CD4-positive, alpha-beta T cell treated with Interleukin-17A for 1 hour (primary cell): ENCODE measurements around the gene ERN1.
A peak's percentile ranks its signal among the peaks of the same experiment; 100 is the strongest.

Experiments
- DNase-seq: peaks from one replicate; pipeline ENCODE4 v3.0.0-alpha.2; 2020

ERN1 gene

DNA sequence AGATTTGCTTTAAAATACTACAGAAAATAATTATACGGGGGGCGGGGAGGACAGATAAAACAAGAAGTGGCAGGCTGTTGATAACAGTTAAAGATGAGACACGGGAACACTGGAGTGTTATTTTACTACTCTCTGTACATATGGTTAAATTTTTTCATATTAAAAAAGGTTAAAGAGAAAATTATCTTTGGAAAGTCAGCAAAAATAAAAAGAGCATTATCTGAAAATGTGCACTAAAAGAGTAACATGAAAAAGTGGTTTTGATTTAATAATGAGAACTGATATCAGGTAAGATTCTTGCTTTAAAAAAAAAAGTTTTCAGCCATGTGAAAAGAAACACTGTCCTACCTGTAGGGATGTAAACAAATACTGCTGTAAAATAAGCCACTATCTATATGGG is 46.9 kb downstream of the ERN1 start:
- no peak for DNase-seq

GRCh38 chr17:64081802-64082799 is 47.8 kb downstream of the ERN1 start:
- peak; percentile 74 for DNase-seq

GRCh38 chr17:64080174-64080618 is 49.7 kb downstream of the ERN1 start:
- no peak for DNase-seq

GRCh38 chr17:64077379-64077778 is 52.6 kb downstream of the ERN1 start:
- no peak for DNase-seq

GRCh38 chr17:64075913-64076312 is 54.0 kb downstream of the ERN1 start:
- no peak for DNase-seq

DNA sequence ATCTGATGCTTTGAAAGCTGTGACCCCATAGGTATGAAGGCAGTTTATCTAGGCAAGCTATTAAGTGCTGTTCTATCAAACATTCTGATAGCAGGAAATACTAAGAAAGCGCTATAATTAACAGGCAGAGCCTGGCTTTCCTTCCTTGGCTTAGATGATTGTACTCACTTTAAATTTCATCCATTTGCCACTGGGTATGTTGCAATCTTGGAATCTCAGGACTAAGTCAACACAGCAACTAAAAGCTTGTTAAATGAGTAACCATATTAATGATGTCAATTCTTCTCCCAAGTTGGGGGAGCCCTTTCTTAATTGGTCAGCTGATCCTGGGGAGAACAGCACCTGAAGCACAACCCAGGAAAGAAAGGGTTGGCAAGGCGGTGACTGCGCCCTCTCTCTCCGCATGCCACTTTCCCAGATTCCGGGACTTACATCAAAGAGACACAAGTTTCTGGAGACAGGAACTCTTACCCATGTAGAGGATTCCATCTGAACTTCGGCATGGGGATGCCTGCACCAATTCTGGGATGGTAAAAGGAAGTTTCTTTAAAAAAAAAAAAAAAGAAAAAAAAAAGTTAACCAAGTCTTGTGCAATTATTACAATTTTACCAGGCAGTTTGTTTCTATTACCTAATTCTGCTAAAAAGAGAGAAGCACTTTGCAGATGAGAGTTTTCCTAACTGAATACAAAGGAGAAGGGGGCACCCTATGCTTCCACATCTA is 55.1 kb downstream of the ERN1 start:
- no peak for DNase-seq

- no peak for DNase-seq
Observed at GRCh38 chr17:64073771-64074703, 55.9 kb downstream of the ERN1 start.

DNA sequence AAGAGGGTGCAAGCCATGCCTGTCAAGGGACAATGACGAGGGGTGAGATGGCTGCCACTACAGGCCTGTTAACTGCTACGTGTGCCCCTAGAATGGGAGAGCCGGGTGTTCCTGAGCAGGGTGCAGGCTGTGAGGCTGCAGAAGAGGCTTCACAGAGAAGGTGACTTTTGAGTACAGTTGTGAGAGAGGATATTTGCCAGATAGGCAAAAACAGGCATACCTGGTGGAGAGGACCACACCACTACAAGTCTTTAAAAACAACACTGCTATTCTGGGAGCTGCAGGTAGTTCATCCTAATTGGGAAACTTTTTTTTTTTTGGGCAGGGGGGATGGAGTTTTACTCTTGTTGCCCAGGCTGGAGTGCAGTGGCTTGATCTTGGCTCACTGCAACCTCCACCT is 58.8 kb downstream of the ERN1 start:
- DNase-seq = no peak

GRCh38 chr17:64070213-64070612 is 59.7 kb downstream of the ERN1 start:
- no peak for DNase-seq

DNA sequence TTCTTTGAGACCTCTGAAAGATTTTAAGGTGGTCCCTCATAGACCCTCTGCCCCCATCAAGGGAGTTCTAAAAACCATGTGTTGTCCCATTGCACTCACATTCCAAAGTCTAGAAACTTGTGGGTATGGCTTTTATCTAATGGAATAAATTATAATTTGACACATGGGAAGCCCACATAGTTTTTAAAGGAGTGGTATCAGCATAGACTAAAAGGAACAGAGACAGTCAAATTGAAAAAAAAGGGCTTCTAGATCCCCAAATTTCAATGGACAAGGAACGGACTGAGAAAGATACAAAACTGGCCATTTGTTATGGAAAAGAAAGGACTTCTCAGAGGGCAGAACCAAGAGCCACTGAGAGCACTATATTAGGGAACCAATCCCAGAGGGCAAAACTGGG is 60.8 kb downstream of the ERN1 start:
- no peak for DNase-seq

- DNase-seq = no peak
Observed at GRCh38 chr17:64067657-64068056, 62.3 kb downstream of the ERN1 start.

- DNase-seq = peak; percentile 78
Observed at GRCh38 chr17:64066716-64067115, 63.2 kb downstream of the ERN1 start.

GRCh38 chr17:64065161-64065560 is 64.8 kb downstream of the ERN1 start:
- no peak for DNase-seq

DNA sequence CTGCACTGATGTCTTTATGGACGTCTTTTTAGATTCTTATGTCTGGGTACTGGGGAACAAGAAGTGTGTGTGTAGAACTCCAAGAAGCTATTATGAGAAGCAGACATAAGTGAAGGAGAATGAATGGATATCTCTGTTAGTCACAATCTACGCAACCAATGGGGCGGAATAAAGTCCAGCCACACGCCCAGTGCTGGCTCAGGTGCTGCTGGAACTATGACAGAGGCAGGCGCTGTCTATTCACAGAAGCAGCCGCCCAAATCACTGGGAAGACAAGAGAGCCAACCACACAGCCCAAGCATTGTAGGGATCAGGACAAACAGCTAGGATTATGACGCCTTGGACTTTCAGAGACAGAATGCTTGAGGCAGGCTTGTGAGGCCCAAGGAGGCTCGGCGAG is 65.6 kb downstream of the ERN1 start:
- DNase-seq = no peak

DNA sequence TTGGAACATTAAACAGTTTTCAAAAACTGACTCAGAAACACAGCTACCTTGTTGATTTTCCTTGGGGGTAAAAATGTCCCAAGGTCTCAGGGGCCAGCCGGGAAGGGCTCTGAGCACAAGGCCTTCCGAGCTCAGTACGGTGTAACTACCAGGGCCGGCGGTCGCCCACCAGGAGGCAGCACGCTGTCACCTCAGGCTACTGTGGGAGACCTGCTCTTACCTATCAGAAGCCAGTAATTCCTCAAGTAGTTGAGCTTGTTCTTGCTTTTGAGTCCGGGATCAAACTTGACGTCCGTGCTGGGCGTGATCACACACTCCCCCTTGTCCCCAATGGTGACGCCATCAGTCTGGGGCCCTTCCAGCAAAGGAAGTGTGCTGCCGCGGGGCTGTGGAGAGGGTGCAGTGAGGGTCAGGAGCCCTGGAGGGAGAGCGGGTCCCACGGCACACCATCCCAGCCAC is 66.1 kb downstream of the ERN1 start:
- DNase-seq = peak; percentile 60

- DNase-seq = peak; percentile 48
Observed at GRCh38 chr17:64063088-64063487, 66.9 kb downstream of the ERN1 start.

DNA sequence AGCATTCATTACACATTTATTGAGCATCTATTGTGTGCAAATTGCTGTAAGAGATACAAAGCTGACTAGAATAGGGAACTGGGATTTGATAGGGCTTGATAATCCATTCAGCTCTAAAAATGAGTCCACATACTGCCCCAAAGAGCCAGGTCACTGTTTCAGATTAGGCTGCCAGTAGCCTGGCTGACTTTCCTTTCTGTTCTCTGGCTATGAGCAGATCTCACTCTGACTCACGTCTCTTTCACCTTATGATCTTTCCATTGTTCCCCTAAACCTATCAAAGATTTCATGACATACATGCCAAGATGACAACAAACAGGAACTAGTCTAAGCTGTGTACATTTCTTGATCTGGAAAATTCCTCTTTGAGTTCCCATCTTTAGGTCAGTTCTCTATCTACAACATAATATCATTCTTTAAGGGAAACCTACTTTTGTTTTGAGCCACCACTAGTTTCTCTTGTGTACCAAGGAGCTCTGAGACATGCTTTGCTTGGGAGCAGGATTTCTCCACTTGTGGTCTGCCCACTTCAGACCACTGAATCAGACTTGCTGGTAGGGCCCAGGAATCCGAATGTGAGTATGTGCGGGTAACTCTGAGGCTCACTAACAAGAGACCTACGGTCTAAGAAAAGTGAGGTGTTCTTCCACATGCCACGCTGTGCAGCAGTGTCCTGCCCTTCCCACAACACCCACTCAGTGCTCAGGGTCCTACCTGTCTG is 68.6 kb downstream of the ERN1 start:
- no peak for DNase-seq

DNA sequence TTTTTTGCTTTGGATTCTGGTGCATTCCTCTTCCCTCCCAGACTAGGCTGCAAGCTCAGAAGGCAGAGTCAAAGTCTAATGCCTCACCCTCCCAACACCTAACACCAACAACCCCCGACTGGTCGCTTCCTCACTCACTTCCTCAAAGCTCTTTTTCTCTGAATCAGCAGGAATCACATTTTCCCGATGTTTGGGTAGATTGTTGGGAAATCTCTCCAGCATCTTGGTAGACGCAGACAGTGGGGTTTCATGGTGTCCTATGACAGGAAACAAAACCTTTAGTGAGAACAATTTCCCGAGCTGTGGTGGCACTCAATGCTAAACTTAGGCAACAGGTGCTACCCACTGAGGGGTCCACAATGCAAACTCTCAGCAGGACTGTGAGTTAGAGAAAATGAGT is 69.6 kb downstream of the ERN1 start:
- no peak for DNase-seq

GRCh38 chr17:64059756-64060155 is 70.2 kb downstream of the ERN1 start:
- DNase-seq = no peak

DNA sequence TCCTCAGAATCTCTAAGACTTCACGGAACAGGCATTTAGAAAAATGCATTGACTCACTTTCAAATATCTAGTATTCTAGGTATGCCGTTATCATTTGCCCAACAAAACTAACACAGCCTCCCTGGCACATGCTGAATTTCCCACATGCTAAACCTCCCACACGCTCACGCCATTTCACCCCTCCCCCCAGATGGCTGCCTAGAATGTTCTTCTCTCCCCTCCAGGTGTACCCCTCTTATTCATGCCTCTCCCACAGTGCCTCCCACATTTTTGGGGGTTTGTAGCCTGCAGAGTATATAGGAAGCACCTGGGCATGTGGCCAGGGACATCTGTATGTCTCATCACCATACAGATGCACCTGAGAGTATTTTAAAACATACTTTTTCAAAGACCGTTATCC is 71.3 kb downstream of the ERN1 start:
- DNase-seq = no peak

GRCh38 chr17:64057701-64058263 is 72.2 kb downstream of the ERN1 start:
- no peak for DNase-seq
